GM23248 (cell line): ENCODE measurements around the gene FAM13B. TPM values are rescaled to one million over a fixed set of nuclear protein-coding genes. Genes with fewer than 3 reads are reported as not detected.

Source experiments
- DNase-seq: peaks from one replicate; pipeline ENCODE4 v3.0.0-alpha.2; 2015
- H2AFZ ChIP-seq: fragments of 200-600 bp; sonication (generic); 2 replicates; pipeline ENCODE4 v1.6.1; 2016; ENCODE audit warnings: antibody characterized with exemption
- H3F3A ChIP-seq: fragments of 200-600 bp; sonication (generic); 2 replicates; pipeline ENCODE4 v1.6.1; 2016; ENCODE audit warnings: mild to moderate bottlenecking, antibody characterized with exemption, mixed run types; ENCODE audit not compliant: insufficient read depth
- H3K27ac ChIP-seq: fragments of 200-600 bp; sonication (generic); 2 replicates; pipeline ENCODE4 v1.5.1; 2016; ENCODE audit warnings: mild to moderate bottlenecking
- H3K27me3 ChIP-seq: fragments of 200-600 bp; sonication (generic); replicated peaks from 2 replicates; pipeline ENCODE4 v1.6.1; 2016; ENCODE audit warnings: mild to moderate bottlenecking; ENCODE audit not compliant: insufficient read depth
- H3K36me3 ChIP-seq: fragments of 200-600 bp; sonication (generic); 2 replicates; pipeline ENCODE4 v1.6.1; 2016; ENCODE audit warnings: low read depth, mild to moderate bottlenecking
- H3K4me1 ChIP-seq: fragments of 200-600 bp; sonication (generic); 2 replicates; pipeline ENCODE4 v1.6.1; 2016; ENCODE audit warnings: mild to moderate bottlenecking; ENCODE audit not compliant: insufficient read depth
- H3K4me2 ChIP-seq: fragments of 200-600 bp; sonication (generic); one replicate; pipeline ENCODE4 v1.6.1; 2016; ENCODE audit warnings: mild to moderate bottlenecking; ENCODE audit not compliant: unreplicated experiment
- H3K4me3 ChIP-seq: fragments of 200-600 bp; sonication (generic); 2 replicates; pipeline ENCODE4 v1.5.1; 2016; ENCODE audit warnings: mild to moderate bottlenecking
- H3K79me2 ChIP-seq: fragments of 200-600 bp; sonication (generic); 2 replicates; pipeline ENCODE4 v1.6.1; 2016; ENCODE audit warnings: mild to moderate bottlenecking; ENCODE audit not compliant: insufficient read depth
- H3K9ac ChIP-seq: fragments of 200-600 bp; sonication (generic); 2 replicates; pipeline ENCODE4 v1.6.1; 2016; ENCODE audit warnings: mild to moderate bottlenecking
- H3K9me2 ChIP-seq: fragments of 200-600 bp; sonication (generic); 2 replicates; pipeline ENCODE4 v1.6.1; 2016; ENCODE audit warnings: mixed run types, mild to moderate bottlenecking, moderate library complexity; ENCODE audit not compliant: insufficient read depth
- H3K9me3 ChIP-seq: fragments of 200-600 bp; sonication (generic); one replicate; pipeline ENCODE4 v1.6.1; 2017; ENCODE audit warnings: low read depth
- H4K20me1 ChIP-seq: fragments of 200-600 bp; sonication (generic); 2 replicates; pipeline ENCODE4 v1.6.0; 2016; ENCODE audit not compliant: insufficient read depth
- EZH2 ChIP-seq: fragments of 200-600 bp; sonication (generic); IDR thresholded peaks from 2 replicates; pipeline ENCODE4 v1.6.1; 2018; ENCODE audit warnings: antibody characterized with exemption, mild to moderate bottlenecking; ENCODE audit not compliant: insufficient read depth, poor library complexity, severe bottlenecking
- EZH2phosphoT487 ChIP-seq: fragments of 200-600 bp; sonication (generic); IDR thresholded peaks from 2 replicates; pipeline ENCODE4 v1.6.1; 2018; ENCODE audit warnings: antibody characterized with exemption, moderate library complexity, mild to moderate bottlenecking, low read depth; ENCODE audit not compliant: insufficient read depth
- WGBS, 2 experiments: methylation state at CpG; one replicate each; pipeline ENCODE4 v1.1.6; 2015 to 2017; ENCODE audit warnings: low lambda C conversion rate in 2 of 2, low coverage in 1 of 2; ENCODE audit errors: missing lambda C conversion rate in 2 of 2; 5-methylcytosine and 5-hydroxymethylcytosine counted together
- in situ Hi-C: fragments of 300-500 bp; cut with MboI; formaldehyde crosslinking; loops from 2 replicates; pipeline ENCODE4 v1.15.0; 2020
- polyA plus RNA-seq: library from polyadenylated mRNA; unstranded; fragments of >200 nt; fragmentation: Nextera tagmentation; extraction: Ambion mirVana; gene quantifications from 2 replicates; pipeline ENCODE4 v1.2.1, GENCODE V29; 2016
- total RNA-seq: library from RNA; depleted of rRNA; stranded (reverse); fragments of >200 nt; shearing (Covaris generic); gene quantifications from 2 replicates; pipeline ENCODE4 v1.2.3, GENCODE V29; 2014

FAM13B gene
- total and polyA plus RNA-seq, 2 experiments from 2014 or later, result 15.6 to 19.0 TPM

GRCh38 chr5:137899493-137899892, 133.4 kb downstream of the FAM13B start:
- H3K4me3 ChIP-seq, result no peak overlapping the region
- H2AFZ ChIP-seq, result no peak overlapping the region
- no peak overlapping the region for H3K27ac ChIP-seq
- TF ChIP-seq EZH2phosphoT487 (no peak), EZH2 (no peak)
- in situ Hi-C loops, result no loop called here
- H3K79me2 ChIP-seq, result no peaks in the 10 kb centered on the region
- no peak overlapping the region for H3K9ac ChIP-seq
- no peaks in the 10 kb centered on the region for H3K4me1 ChIP-seq
- H3K36me3 ChIP-seq, result no peaks in the 10 kb centered on the region
- DNase-seq, result no peak
- no peak overlapping the region for H3K4me2 ChIP-seq
- no peaks in the 10 kb centered on the region for H3K27me3 ChIP-seq
- no peaks in the 10 kb centered on the region for H4K20me1 ChIP-seq
- H3K9me2 ChIP-seq, result no peaks in the 10 kb centered on the region
- WGBS, 2 experiments, result 66 to 70% methylated on average over 3 of the region's 3 CpGs
- no peaks in the 10 kb centered on the region for H3K9me3 ChIP-seq
- H3F3A ChIP-seq, result no peaks in the 10 kb centered on the region

- Histone ChIP-seq H2AFZ (no peak overlapping the region), H3K27ac (no peak overlapping the region), H4K20me1 (no peaks in the 10 kb centered on the region), H3K9me3 (no peaks in the 10 kb centered on the region), H3K4me1 (no peaks in the 10 kb centered on the region), H3K4me3 (no peak overlapping the region), H3K9me2 (no peaks in the 10 kb centered on the region), H3F3A (no peaks in the 10 kb centered on the region), H3K79me2 (no peaks in the 10 kb centered on the region), H3K36me3 (no peaks in the 10 kb centered on the region), H3K27me3 (no peaks in the 10 kb centered on the region), H3K4me2 (no peak overlapping the region), H3K9ac (no peak overlapping the region)
- in situ Hi-C loops, result no loop called here
- WGBS, 2 experiments, result 96 to 97% methylated on average over 3 of the region's 3 CpGs
- TF ChIP-seq EZH2phosphoT487, result no peak
- TF ChIP-seq EZH2, result no peak
- no peak for DNase-seq
These were observed 136.3 kb downstream of the FAM13B start for GRCh38 chr5:137896560-137896959.

- Histone ChIP-seq H3K4me2 (no peak overlapping the region), H2AFZ (no peak overlapping the region), H3K27me3 (no peaks in the 10 kb centered on the region), H3F3A (no peaks in the 10 kb centered on the region), H3K27ac (no peak overlapping the region), H3K79me2 (no peaks in the 10 kb centered on the region), H3K36me3 (no peaks in the 10 kb centered on the region), H3K4me3 (no peak overlapping the region), H3K9ac (no peak overlapping the region), H4K20me1 (no peaks in the 10 kb centered on the region), H3K9me2 (no peaks in the 10 kb centered on the region), H3K9me3 (no peaks in the 10 kb centered on the region), H3K4me1 (no peaks in the 10 kb centered on the region)
- DNase-seq, result no peak
- TF ChIP-seq EZH2phosphoT487 (no peak), EZH2 (no peak)
- in situ Hi-C loops, result no loop called here
These were observed 138.3 kb downstream of the FAM13B start for GRCh38 chr5:137894586-137894985.

- Histone ChIP-seq H3K79me2 (no peaks in the 10 kb centered on the region), H3K27ac (no peak overlapping the region), H3K9me2 (no peaks in the 10 kb centered on the region), H3K9ac (no peak overlapping the region), H3K36me3 (no peaks in the 10 kb centered on the region), H4K20me1 (no peaks in the 10 kb centered on the region), H3K4me2 (no peak overlapping the region), H3K27me3 (no peaks in the 10 kb centered on the region), H3K4me1 (no peaks in the 10 kb centered on the region), H3K4me3 (no peak overlapping the region), H2AFZ (no peak overlapping the region), H3F3A (no peaks in the 10 kb centered on the region), H3K9me3 (no peaks in the 10 kb centered on the region)
- in situ Hi-C loops, result no loop called here
- TF ChIP-seq EZH2phosphoT487, result no peak
- no peak for TF ChIP-seq EZH2
- no peak for DNase-seq
- 80 to 87% methylated on average over 2 to 3 of the region's 3 CpGs for WGBS, 2 experiments
These were observed 141.0 kb downstream of the FAM13B start for GRCh38 chr5:137891849-137892248.

DNA sequence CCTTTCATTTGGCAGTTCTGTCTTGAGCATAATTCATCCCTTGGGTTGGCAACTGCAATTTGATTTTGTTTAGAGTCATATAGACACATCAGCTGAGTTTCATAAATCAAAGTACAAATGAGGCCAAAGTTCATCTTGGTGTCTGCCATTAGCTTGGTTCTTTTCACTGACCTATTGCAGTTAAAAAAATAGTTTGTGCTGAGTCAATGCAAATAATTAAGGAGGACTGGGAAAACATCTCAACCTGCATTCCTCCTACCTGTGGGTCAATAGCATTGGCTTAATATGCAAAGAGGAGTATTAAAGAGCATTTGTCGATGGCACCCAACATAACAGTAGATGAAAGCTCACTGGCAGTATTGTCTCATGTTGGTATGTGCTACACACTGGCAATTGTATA, 142.0 kb downstream of the FAM13B start:
- no peaks in the 10 kb centered on the region for H4K20me1 ChIP-seq
- no peak overlapping the region for H3K4me3 ChIP-seq
- H3K4me1 ChIP-seq, result no peaks in the 10 kb centered on the region
- no peaks in the 10 kb centered on the region for H3K9me3 ChIP-seq
- H3F3A ChIP-seq, result no peaks in the 10 kb centered on the region
- DNase-seq, result no peak
- H3K27me3 ChIP-seq, result no peaks in the 10 kb centered on the region
- H3K79me2 ChIP-seq, result no peaks in the 10 kb centered on the region
- WGBS, 2 experiments, result 83 to 94% methylated on average over 1 of the region's 1 CpG
- no peaks in the 10 kb centered on the region for H3K36me3 ChIP-seq
- in situ Hi-C loops, result no loop called here
- no peak overlapping the region for H2AFZ ChIP-seq
- no peak overlapping the region for H3K27ac ChIP-seq
- no peak overlapping the region for H3K9ac ChIP-seq
- no peak overlapping the region for H3K4me2 ChIP-seq
- no peak for TF ChIP-seq EZH2phosphoT487
- no peak for TF ChIP-seq EZH2
- no peaks in the 10 kb centered on the region for H3K9me2 ChIP-seq
